ENCODE data around the gene PTPRG. TPM values are rescaled to one million over a fixed set of nuclear protein-coding genes. Genes with fewer than 3 reads are reported as not detected.

The PTPRG gene
- total and polyA plus RNA-seq, 2 donors (not counting 3 experiments of a cell fraction or from before 2014, with no cell fraction given), result 8.9 to 39.1 TPM

GRCh38 chr3:61612211-61613194 is 51.1 kb downstream of the PTPRG start:
- no peak overlapping the region for H3K4me3 ChIP-seq (replicated peaks in 1 of 3; ENCODE audit: insufficient read depth in 1 of 3, low read depth in 1 of 3, low read length in 3 of 3)
- TF ChIP-seq JUN (IDR thresholded peaks at IDR 0.05; ENCODE audit: borderline replicate concordance, insufficient read depth, insufficient read length, low read depth) (no peak), EZH2 (IDR thresholded peaks at IDR 0.05; ENCODE audit: borderline replicate concordance, low read depth, low read length, severe bottlenecking) (no peak), POLR2A (IDR thresholded peaks at IDR 0.05; ENCODE audit: low read depth, low read length) (no peak), FOS (IDR thresholded peaks at IDR 0.05; ENCODE audit: borderline replicate concordance, insufficient read depth, low read length) (no peak), MAX (IDR thresholded peaks at IDR 0.05; ENCODE audit: insufficient read depth, insufficient read length) (no peak), GATA2 (IDR thresholded peaks at IDR 0.05; ENCODE audit: insufficient read depth, insufficient read length, low read depth, low read length) (no peak), POLR2AphosphoS5 (IDR thresholded peaks at IDR 0.05; ENCODE audit: insufficient read depth, low read depth, low read length) (no peak), MYC (IDR thresholded peaks at IDR 0.05; ENCODE audit: low read depth, low read length) (no peak)
- TF ChIP-seq, protein P1, sequence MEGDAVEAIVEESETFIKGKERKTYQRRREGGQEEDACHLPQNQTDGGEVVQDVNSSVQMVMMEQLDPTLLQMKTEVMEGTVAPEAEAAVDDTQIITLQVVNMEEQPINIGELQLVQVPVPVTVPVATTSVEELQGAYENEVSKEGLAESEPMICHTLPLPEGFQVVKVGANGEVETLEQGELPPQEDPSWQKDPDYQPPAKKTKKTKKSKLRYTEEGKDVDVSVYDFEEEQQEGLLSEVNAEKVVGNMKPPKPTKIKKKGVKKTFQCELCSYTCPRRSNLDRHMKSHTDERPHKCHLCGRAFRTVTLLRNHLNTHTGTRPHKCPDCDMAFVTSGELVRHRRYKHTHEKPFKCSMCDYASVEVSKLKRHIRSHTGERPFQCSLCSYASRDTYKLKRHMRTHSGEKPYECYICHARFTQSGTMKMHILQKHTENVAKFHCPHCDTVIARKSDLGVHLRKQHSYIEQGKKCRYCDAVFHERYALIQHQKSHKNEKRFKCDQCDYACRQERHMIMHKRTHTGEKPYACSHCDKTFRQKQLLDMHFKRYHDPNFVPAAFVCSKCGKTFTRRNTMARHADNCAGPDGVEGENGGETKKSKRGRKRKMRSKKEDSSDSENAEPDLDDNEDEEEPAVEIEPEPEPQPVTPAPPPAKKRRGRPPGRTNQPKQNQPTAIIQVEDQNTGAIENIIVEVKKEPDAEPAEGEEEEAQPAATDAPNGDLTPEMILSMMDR (IDR thresholded peaks at IDR 0.05; ENCODE audit: extremely low read depth in 1 of 2, insufficient read depth in 1 of 2, low read depth in 1 of 2, low read length in 2 of 2), result no peak
- H4K20me1 ChIP-seq (replicated peaks; ENCODE audit: control insufficient read depth, extremely low read depth, insufficient read depth, low read length), result no peaks in the 10 kb centered on the region
- POLR2A ChIA-PET, result no interaction called here
- intact Hi-C loops (cut with micrococcal nuclease) (no loop called here), dilution Hi-C loops (cut with MboI; ENCODE audit: extremely low pct_ligation_motif_present, low sequenced_read_pairs) (no loop called here)
- H3K36me3 ChIP-seq (ENCODE audit: control insufficient read depth in 2 of 2, extremely low read depth in 1 of 2, insufficient read depth in 2 of 2, low read length in 2 of 2), result no peaks in the 10 kb centered on the region
- no peaks in the 10 kb centered on the region for H3K9me1 ChIP-seq (replicated peaks; ENCODE audit: control insufficient read depth, extremely low read depth, insufficient read depth, low read length)
- no TSS peak for BruUV-seq (replicated peaks)
- H3K27ac ChIP-seq (ENCODE audit: insufficient read depth, low read depth, low read length), result no peak overlapping the region
- H3K79me2 ChIP-seq (ENCODE audit: control insufficient read depth, insufficient read depth, low read length), result no peaks in the 10 kb centered on the region
- H3K9me3 ChIP-seq (replicated peaks; ENCODE audit: control insufficient read depth, insufficient read depth, low read length), result no peaks in the 10 kb centered on the region
- CTCF ChIA-PET, result interaction anchor here (1.6 kb wide), 1 partner anchor 576 kb away, joined by 5 read pairs; no protein-coding TSS in a partner anchor
- no peak overlapping the region for H3K9ac ChIP-seq (replicated peaks; ENCODE audit: extremely low read depth, insufficient read depth, low read length)
- H3K4me1 ChIP-seq (ENCODE audit: control insufficient read depth, extremely low read depth, insufficient read depth, low read length), result no peaks in the 10 kb centered on the region
- FAIRE-seq (no peak), DNase-seq (ENCODE audit: low read depth, low spot score) (no peak)
- H2AFZ ChIP-seq (ENCODE audit: low read depth, low read length), result no peak overlapping the region
- H3K27me3 ChIP-seq (ENCODE audit: control insufficient read depth in 2 of 2, insufficient read depth in 2 of 2, low read length in 2 of 2), result no peaks in the 10 kb centered on the region
- H3K4me2 ChIP-seq (ENCODE audit: insufficient read depth, low read length), result no peak overlapping the region
